Activated gamma-delta T cell treated with anti-CD3 and anti-CD28 coated beads, Interleukin-2, amount 50 U/mL, for 16 hours (primary cell): ENCODE results near the gene CRB1.

Experiments used
- DNase-seq: peaks from one replicate; pipeline ENCODE4 v3.0.0-alpha.2; 2020; ENCODE audit warnings: low read depth

The CRB1 gene

GRCh38 chr1:197303463-197303862, 35.4 kb downstream of the CRB1 start:
- DNase-seq = no peak

DNA sequence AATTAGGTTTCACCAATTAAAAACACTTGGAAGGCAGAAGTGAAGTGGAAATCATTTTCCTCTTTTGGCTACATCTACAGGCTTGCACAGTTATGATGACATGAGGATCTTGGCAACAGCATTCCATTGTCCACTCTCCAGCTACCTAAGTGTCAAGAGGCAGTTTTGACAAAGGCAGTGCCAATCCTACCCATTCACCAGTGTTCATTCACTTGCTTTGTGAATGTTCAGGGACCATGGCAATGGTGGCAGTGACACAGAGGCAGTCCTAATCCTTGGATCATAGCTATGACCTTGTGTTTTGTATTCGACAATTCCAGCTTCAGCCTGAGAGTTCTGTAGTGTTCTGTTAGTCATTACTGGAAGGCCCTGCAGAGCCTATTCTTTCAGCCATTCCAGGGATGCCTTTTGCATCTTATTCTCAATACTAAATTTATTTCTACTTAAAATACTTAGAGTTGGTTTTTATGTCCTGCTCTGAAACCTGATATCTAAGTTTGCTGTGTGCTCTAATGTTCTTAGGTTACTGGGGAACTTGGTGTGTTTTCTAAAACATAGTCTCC, 36.7 kb downstream of the CRB1 start:
- DNase-seq = no peak

- no peak for DNase-seq
These were observed 37.9 kb downstream of the CRB1 start for GRCh38 chr1:197305925-197306324.

GRCh38 chr1:197306381-197307062, 38.5 kb downstream of the CRB1 start:
- DNase-seq = no peak

GRCh38 chr1:197307136-197307535, 39.1 kb downstream of the CRB1 start:
- no peak for DNase-seq

GRCh38 chr1:197307551-197307950, 39.5 kb downstream of the CRB1 start:
- no peak for DNase-seq

DNA sequence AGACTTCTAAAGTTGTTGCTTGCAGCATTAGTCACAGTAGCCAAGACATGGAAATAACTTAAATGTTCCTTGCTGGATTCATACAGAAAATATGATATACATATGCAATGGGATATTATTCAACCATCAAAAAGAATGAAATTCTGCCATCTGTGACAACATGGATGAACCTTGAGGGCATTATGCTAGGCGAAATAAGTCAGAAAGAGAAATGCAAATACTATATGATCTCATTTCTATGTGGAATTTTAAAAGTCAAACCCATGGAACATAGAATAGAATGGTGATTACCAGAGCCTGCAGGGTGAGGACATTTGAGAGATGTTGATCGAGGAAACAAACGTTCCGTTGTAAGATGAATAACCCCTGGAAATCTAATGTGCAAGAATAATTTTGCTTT, 43.0 kb downstream of the CRB1 start:
- no peak for DNase-seq

- DNase-seq = no peak
These were observed 44.1 kb downstream of the CRB1 start for GRCh38 chr1:197312163-197312562.

DNA sequence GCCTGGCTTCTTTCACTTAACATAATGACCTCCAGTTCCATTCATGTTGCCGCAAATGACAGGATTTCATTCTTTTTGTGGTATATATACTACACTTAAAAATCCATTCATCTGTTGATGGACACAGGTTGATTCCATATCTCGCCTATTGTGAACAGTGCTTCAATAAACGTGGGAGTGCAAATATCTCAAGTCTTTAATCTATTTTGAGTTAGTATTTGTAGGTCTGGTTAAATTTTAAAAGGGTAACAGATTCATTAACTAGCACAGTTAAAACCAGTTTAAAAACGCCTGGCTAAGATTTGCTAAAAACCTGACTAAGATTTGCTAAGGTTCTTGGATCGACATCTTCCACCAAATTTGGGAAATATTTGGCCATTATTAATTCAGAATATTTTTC, 45.7 kb downstream of the CRB1 start:
- no peak for DNase-seq

DNA sequence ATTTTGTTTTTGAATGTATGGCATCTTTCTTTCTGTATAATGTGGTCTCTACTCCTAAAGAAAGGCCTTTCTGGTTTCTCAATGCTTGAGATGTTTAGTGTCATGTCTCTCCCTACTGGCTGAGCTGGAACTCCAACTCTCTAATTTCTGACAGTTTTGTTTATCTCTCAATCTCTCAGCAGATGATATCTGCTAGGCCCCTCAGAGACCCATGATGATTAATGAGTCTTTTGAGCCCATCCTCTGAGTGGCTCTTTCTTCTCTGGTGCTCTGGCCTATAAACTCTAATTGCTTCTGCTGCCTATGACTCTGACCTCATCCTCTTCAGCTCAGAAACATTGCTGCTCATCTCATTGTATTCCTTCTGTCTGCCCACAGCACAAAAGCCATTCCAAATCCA, 46.6 kb downstream of the CRB1 start:
- no peak for DNase-seq

GRCh38 chr1:197319631-197320030, 51.6 kb downstream of the CRB1 start:
- DNase-seq = no peak

- DNase-seq = no peak
These were observed 53.0 kb downstream of the CRB1 start for GRCh38 chr1:197320991-197321531.

- no peak for DNase-seq
These were observed 53.8 kb downstream of the CRB1 start for GRCh38 chr1:197321811-197322210.

DNA sequence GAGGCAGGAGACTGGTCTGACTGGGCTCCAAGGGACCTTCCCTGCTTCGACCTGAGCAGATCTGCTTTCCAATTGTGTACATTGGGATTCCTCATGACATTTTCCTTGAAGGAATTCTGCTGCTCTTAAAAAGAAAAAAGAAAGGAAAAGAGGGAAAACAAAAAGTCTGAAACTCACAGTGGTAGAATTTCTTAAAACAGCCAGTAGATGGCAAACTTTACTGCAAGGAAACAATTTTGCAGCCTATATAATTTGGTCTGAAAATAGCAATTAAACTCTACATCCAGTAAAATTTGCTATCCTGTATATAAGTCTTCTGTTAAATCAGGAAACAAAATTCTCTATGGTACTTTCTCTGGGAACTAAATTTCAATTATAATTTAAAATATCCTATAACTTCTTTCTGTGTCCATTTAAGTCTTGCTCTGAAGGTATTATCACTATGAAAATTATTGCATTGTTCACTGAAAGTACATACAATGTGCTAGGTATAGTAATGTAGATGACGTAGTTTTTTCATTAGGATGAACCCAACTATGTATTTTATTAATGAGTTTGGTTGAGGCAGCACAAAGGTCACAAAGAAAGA, 59.8 kb downstream of the CRB1 start:
- DNase-seq = no peak

- no peak for DNase-seq
These were observed 62.2 kb downstream of the CRB1 start for GRCh38 chr1:197330213-197330612.

- no peak for DNase-seq
These were observed 63.5 kb downstream of the CRB1 start for GRCh38 chr1:197331565-197331964.

DNA sequence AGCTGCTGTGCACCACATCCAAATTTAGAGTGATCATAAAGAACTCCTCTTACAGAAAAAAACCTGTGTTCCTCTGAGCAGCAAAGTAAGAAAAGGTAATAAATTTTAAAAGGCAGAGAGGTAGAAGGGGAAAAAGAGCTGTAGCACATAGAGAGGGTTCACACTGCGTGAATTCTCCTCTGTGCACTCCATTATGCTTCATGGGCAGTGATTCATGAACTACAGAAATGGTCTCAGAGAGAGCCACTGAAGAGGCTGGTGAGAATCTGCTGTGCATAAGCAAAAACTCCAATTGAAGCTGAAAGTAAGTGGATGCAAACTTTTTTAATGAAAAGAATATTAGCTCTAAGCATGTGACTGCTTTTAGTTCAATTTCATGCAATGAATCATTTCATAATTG, 65.0 kb downstream of the CRB1 start:
- no peak for DNase-seq

DNA sequence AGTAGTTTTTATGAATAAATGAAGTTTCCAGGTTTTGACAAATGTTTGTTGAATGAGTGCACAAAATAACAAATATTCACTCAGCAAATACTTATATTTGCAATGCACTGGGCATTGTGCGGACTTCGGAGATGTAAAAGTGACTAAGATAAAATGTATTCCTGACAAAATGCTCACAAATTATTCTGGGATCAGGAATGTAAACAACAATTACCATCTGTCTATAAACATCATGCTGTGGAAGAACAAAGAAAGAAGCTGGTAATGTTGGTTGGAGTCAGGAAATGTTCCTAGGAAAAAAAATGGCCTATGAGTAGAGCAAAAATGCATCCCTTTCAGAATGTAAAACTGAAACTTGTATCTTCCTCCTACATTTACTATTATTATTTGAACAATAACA, 68.5 kb downstream of the CRB1 start:
- DNase-seq = no peak

- DNase-seq = no peak
These were observed 71.3 kb downstream of the CRB1 start for GRCh38 chr1:197339106-197340060.

DNA sequence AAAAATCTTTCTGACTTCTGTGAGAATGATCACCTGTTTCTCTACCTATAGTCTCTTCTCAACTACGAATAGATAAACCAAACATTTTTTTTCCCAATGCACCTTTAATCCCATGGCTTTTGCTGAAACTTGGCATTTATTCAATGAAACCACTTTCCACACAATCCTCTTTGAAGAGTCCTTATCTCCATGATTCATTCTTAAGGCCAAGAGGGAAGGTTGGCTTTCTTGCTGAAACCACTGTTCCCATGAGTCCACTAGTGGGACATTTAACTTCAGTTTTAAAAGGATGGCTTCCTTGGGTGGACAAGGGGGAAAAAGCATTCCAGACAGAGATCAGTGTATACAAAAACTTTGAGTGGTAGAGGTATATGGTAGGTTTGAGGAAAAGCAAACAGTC, 73.6 kb downstream of the CRB1 start:
- DNase-seq = no peak

GRCh38 chr1:197342044-197342565, 74.1 kb downstream of the CRB1 start:
- no peak for DNase-seq

DNA sequence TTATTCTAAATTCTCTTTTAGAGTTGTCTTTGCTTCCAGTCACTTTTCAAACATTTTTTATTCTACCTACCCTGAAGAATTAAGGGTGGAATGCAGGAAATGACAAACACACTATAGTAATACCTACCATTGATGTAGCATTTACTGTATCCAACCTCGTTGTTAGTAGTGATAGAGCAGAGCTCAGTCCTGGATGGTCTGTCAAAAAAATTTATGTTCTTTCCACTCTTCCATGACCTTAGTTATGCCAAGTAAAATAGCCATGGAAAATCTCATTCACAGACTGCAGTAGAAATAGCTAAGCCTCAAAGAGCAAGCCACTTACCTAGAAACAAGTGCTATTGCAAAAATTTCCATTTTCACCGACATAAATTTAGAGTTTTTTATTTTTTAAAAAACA, 74.6 kb downstream of the CRB1 start:
- DNase-seq = no peak
